Measurements from ENCODE around the gene LRP2.

LRP2 gene

GRCh38 chr2:169388161-169388560 lies 25.8 kb upstream of the LRP2 start:
- no peak for TF ChIP-seq ZBTB7A (IDR thresholded peaks at IDR 0.05; ENCODE audit: low read depth)
- no peak for TF ChIP-seq FOXM1 (IDR thresholded peaks at IDR 0.05; ENCODE audit: borderline replicate concordance, low read depth)
- no peak for TF ChIP-seq CREB1 (IDR thresholded peaks at IDR 0.05; ENCODE audit: low read depth)
- TF ChIP-seq MAX (IDR thresholded peaks at IDR 0.05), result no peak
- TF ChIP-seq RAD21 (IDR thresholded peaks at IDR 0.05; ENCODE audit: low read depth), result no peak
- TF ChIP-seq USF1 (IDR thresholded peaks at IDR 0.05), result no peak
- TF ChIP-seq NFIC (IDR thresholded peaks at IDR 0.05), result no peak
- no peak for TF ChIP-seq TEAD4 (IDR thresholded peaks at IDR 0.05)

- TF ChIP-seq FOXM1 (IDR thresholded peaks at IDR 0.05; ENCODE audit: borderline replicate concordance, low read depth), result no peak
- no peak for TF ChIP-seq TAF1 (IDR thresholded peaks at IDR 0.05; ENCODE audit: low read depth)
- no peak for TF ChIP-seq EGR1 (IDR thresholded peaks at IDR 0.05)
- TF ChIP-seq CEBPB (IDR thresholded peaks at IDR 0.05), result no peak
- TF ChIP-seq TEAD4 (IDR thresholded peaks at IDR 0.05), result no peak
- TF ChIP-seq CREB1 (IDR thresholded peaks at IDR 0.05; ENCODE audit: low read depth), result no peak
- no peak for TF ChIP-seq USF1 (IDR thresholded peaks at IDR 0.05)
- TF ChIP-seq RAD21 (IDR thresholded peaks at IDR 0.05; ENCODE audit: low read depth), result no peak
- TF ChIP-seq YY1 (IDR thresholded peaks at IDR 0.05; ENCODE audit: low read depth), result no peak
- no peak for TF ChIP-seq REST (IDR thresholded peaks at IDR 0.05; ENCODE audit: low read depth)
- no peak for TF ChIP-seq ZBTB7A (IDR thresholded peaks at IDR 0.05; ENCODE audit: low read depth)
- no peak for TF ChIP-seq MAX (IDR thresholded peaks at IDR 0.05)
Measured at GRCh38 chr2:169386722-169387121, 24.4 kb upstream of the LRP2 start.

GRCh38 chr2:169384816-169385215 lies 22.5 kb upstream of the LRP2 start:
- TF ChIP-seq REST (IDR thresholded peaks at IDR 0.05; ENCODE audit: low read depth), result no peak
- TF ChIP-seq NFIC (IDR thresholded peaks at IDR 0.05), result no peak
- no peak for TF ChIP-seq ZBTB7A (IDR thresholded peaks at IDR 0.05; ENCODE audit: low read depth)
- TF ChIP-seq EP300 (IDR thresholded peaks at IDR 0.05; ENCODE audit: borderline replicate concordance), result no peak
- no peak for TF ChIP-seq CEBPB (IDR thresholded peaks at IDR 0.05)
- TF ChIP-seq MAX (IDR thresholded peaks at IDR 0.05), result no peak
- TF ChIP-seq USF1 (IDR thresholded peaks at IDR 0.05), result no peak
- no peak for TF ChIP-seq CREB1 (IDR thresholded peaks at IDR 0.05; ENCODE audit: low read depth)
- no peak for TF ChIP-seq YY1 (IDR thresholded peaks at IDR 0.05; ENCODE audit: low read depth)
- TF ChIP-seq EGR1 (IDR thresholded peaks at IDR 0.05), result no peak
- TF ChIP-seq RAD21 (IDR thresholded peaks at IDR 0.05; ENCODE audit: low read depth), result no peak
- TF ChIP-seq FOXM1 (IDR thresholded peaks at IDR 0.05; ENCODE audit: borderline replicate concordance, low read depth), result no peak
- no peak for TF ChIP-seq TAF1 (IDR thresholded peaks at IDR 0.05; ENCODE audit: low read depth)
- TF ChIP-seq TCF12 (IDR thresholded peaks at IDR 0.05; ENCODE audit: low read depth), result no peak
- no peak for TF ChIP-seq TEAD4 (IDR thresholded peaks at IDR 0.05)

GRCh38 chr2:169372561-169372960 lies 10.2 kb upstream of the LRP2 start:
- TF ChIP-seq REST (IDR thresholded peaks at IDR 0.05; ENCODE audit: low read depth), result no peak
- TF ChIP-seq YY1 (IDR thresholded peaks at IDR 0.05; ENCODE audit: low read depth), result no peak
- no peak for TF ChIP-seq USF1 (IDR thresholded peaks at IDR 0.05)
- TF ChIP-seq ZBTB7A (IDR thresholded peaks at IDR 0.05; ENCODE audit: low read depth), result no peak
- TF ChIP-seq RAD21 (IDR thresholded peaks at IDR 0.05; ENCODE audit: low read depth), result no peak
- TF ChIP-seq NFIC (IDR thresholded peaks at IDR 0.05), result no peak
- TF ChIP-seq FOXM1 (IDR thresholded peaks at IDR 0.05; ENCODE audit: borderline replicate concordance, low read depth), result no peak
- no peak for TF ChIP-seq CEBPB (IDR thresholded peaks at IDR 0.05)
- TF ChIP-seq EGR1 (IDR thresholded peaks at IDR 0.05), result no peak
- no peak for TF ChIP-seq MAX (IDR thresholded peaks at IDR 0.05)
- TF ChIP-seq CREB1 (IDR thresholded peaks at IDR 0.05; ENCODE audit: low read depth), result no peak
- no peak for TF ChIP-seq TCF12 (IDR thresholded peaks at IDR 0.05; ENCODE audit: low read depth)
- TF ChIP-seq TEAD4 (IDR thresholded peaks at IDR 0.05), result no peak
- no peak for TF ChIP-seq EP300 (IDR thresholded peaks at IDR 0.05; ENCODE audit: borderline replicate concordance)
- no peak for TF ChIP-seq TAF1 (IDR thresholded peaks at IDR 0.05; ENCODE audit: low read depth)

All from Ishikawa (cell line).